ENCODE data around the gene HADHA.

HADHA gene

DNA sequence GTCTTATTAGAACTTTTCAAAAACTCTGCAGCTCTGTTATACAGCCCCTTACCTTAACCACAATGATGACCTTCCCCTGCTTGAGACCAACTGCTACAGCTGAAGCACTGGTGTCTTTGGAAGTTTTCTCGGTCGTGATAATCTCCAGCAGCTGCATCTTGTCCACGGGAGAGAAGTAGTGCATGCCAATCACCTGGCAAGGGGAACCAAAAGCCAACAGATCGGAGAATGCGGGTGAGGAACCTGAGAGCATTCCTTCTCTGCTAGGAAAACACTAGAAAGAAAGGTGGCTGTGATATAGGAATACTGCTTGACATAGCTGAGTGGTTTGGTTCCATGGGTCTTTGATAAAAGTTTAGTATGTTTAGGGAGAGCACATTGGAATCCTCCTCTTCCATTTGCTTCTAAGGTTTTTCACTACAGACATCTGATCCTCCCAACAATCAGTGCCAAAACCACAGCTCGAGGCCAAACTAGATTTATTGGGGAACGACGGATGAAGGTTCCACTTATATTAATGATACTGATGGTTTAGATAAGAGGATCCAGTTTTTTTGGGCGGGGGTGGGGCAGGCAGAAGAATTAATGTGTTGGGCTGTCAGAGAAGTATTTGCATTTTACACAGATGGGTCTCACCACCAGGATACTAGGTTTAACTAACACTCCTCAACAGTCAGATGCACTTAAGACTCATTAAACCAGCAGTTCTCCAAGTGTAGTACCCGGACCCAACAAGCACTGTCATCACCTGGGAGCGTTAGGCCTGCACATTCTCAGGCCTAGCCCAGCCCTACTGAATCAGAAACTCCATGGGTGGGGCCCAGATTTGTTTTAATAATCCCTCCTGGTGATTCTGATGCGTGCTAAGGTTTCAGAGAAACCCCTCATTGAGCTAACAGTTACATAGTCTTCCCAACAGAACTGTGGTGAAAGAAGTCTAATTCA, 49.1 kb downstream of the HADHA start:
- no peak for DNase-seq (ENCODE audit: low read depth in 2 of 3, low spot score in 2 of 3)

- no peak for DNase-seq (ENCODE audit: low read depth in 2 of 3, low spot score in 2 of 3)
Measured at GRCh38 chr2:26193578-26194231, 50.7 kb downstream of the HADHA start.

DNA sequence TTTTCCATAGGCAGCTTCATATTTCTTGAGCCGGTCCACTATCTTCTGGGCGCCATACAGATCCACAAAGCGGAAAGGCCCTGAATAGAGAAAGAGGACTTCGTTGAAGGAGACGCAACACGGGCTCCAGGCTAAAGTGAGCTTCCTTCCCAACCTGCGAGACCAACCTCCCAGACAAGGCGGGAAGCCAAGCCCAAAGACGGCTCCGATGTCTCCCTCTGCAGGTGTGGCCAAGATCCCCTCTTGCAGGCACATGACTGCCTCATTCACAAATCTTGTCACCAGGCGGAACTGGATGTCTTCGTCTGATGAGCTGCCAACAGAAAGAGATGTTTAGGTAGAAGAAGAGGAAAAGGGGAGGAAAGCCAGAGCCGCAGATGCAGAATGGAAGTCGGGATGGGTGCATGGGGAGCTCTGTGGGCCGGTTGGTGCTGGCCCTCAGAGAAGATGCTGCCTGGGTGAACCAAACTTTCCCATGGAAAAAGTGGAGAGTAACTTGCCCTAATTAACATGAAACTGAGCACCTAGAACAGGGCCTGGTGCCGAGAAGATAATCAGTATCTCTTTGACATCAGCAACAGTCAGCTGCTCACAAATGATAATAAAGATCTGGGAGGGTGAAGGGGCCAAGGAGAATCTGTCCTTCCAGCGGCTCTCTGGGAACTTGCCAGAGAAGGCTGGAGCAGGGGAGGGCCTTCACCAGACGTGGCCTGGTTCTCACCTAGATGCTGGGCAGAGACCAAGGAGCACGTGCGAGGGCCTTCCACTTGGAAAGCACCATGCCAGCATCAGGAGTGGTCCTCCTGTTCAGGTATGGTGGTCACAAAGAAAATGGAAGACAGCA, 52.9 kb downstream of the HADHA start:
- no peak for DNase-seq (ENCODE audit: low read depth in 2 of 3, low spot score in 2 of 3)

- no peak for DNase-seq (ENCODE audit: low read depth in 2 of 3, low spot score in 2 of 3)
Measured at GRCh38 chr2:26190369-26190768, 54.1 kb downstream of the HADHA start.

DNA sequence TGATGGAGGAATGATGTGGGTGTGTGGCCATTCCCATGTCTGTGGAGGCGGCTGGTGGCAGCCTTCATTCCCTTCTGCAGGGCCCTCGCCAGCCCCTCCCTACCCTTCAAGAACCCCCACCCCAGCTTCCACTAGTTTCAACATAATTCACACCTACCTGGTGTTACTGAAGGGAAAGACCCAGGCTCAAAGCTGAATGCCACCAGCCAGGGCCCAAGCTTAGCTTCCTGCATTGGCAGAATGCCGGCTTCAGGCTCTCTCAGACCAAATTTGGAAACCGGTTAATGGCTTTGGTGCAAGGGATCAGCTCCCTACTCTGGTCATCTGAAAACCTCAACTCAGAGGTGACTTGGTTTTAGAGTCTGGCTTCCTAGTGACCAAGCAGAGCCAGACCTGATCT, 54.7 kb downstream of the HADHA start:
- DNase-seq (ENCODE audit: low read depth in 2 of 3, low spot score in 2 of 3), result no peak

- DNase-seq (ENCODE audit: low read depth in 2 of 3, low spot score in 2 of 3), result no peak
Measured at GRCh38 chr2:26189123-26189522, 55.3 kb downstream of the HADHA start.

DNA sequence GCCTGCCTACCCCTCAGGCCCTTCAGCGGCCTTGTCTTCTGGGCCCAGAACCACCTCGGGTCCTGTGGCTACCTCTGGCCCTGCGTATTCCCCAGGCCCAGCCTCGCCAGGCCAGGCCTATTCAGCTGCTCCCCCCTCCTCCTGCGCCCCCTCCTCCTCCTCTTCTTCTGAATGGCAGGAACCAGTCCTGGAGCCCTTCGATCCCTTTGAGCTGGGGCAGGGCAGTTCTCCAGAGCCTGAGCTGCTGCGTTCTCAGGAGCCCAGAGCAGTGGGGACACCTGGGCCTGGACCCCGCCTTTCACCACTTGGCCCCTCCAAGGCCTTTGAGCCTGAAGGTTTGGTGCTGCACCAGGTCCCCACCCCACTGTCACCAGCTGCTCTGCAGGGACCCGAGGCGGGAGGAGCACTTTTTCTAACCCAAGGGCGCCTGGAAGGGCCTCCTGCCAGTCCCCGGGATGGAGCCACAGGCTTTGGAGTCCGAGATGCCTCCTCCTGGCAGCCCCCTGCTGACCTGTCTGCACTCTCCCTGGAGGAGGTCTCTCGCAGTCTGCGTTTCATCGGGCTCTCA, 56.8 kb downstream of the HADHA start:
- no peak for DNase-seq (ENCODE audit: low read depth in 2 of 3, low spot score in 2 of 3)

- DNase-seq (ENCODE audit: low read depth in 2 of 3, low spot score in 2 of 3), result no peak
Measured at GRCh38 chr2:26187114-26187513, 57.3 kb downstream of the HADHA start.

GRCh38 chr2:26185954-26186770, 58.3 kb downstream of the HADHA start:
- DNase-seq (ENCODE audit: low read depth in 2 of 3, low spot score in 2 of 3), result no peak

DNA sequence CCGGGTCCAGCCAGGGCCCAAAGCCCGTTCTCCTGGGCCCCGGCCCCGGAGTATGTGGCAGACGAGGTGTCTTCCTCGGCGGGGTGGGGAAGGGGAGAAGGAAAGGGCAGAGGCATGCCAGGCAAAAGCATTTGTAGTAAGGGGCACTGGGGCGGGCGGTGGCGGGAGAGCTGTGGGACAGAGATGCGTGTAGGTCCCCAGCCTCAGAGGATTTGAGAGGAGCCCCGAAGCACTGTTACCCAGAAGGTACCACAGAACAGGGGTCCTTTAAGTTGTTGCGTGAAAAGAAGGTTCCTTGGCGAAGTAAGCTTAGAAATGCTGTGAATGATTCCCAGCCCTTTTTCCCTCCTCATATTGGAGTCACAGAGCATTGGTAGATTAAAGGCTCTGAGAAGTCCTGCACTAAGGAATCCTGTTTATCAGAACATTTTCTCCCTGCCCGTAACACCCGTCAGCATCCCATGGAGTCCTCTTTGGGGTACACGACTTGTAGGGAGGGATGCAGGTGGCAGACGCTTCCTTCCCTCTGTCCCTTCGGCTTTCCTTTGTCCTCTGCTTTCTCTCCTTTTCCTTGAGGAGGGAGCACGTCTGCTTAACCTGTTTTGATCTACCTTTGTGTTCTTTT, 59.0 kb downstream of the HADHA start:
- DNase-seq (ENCODE audit: low read depth in 2 of 3, low spot score in 2 of 3), result no peak

DNA sequence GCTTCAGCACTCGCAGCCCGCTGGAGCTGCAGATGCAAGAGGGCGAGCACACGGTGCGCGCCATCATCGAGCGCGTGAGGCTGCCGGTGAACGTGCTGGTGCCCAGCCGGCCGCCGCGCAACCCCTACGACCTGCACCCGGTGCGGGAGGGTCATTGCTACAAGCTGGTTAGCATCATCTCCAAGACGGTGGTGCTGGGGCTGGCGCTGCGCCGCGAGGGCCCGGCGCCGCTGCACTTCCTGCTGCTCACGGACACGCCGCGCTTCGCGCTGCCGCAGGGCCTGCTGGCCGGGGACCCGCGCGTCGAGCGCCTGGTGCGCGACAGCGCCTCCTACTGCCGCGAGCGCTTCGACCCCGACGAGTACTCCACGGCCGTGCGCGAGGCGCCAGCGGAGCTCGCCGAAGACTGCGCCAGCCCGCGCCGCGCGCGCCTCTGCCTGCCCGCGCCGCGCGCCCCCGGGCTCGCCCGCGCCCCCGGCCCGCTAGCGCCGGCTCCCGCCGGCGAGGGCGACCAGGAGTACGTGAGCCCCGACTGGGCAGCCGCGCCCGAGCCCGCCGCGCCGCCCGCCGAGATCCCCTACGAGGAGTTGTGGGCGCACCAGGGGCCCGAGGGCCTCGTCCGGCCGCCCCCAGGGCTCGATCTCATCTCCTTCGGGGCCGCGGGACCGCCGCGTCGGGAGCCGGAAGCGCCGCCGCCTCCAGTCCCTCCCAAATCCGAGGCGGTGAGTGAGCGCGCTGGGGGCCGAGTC, 59.7 kb downstream of the HADHA start:
- DNase-seq (ENCODE audit: low read depth in 2 of 3, low spot score in 2 of 3), result peak; percentile 50 to 64 (median 58)

- DNase-seq (ENCODE audit: low read depth in 2 of 3, low spot score in 2 of 3), result no peak
Measured at GRCh38 chr2:26184121-26184520, 60.3 kb downstream of the HADHA start.

- no peak for DNase-seq (ENCODE audit: low read depth in 2 of 3, low spot score in 2 of 3)
Measured at GRCh38 chr2:26182887-26183630, 61.4 kb downstream of the HADHA start.

GRCh38 chr2:26182441-26182840, 62.0 kb downstream of the HADHA start:
- DNase-seq (ENCODE audit: low read depth in 2 of 3, low spot score in 2 of 3), result no peak

DNA sequence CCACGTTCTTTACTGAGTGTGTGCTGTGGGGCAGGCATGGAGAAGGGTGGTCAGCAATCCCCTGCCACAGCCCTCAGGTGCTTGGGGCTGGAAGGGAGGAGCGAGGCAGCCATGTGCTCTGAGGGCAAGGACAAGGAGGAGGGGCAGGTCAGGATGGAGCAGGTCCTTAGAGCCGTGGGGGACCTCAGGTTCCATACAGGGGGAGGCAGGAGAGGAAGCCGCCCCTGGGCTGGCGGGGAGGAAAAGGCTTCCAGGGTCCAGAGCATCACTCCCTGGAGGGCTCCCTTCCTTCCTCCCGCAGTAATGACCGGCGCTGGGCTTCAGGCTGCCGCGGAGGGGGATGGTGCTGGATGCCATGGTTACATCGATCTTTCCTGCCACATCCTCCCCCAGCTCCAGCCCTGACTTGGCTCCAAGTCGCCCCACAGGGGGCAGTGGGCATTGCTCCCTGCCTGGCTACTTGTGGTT, 65.0 kb downstream of the HADHA start:
- no peak for DNase-seq (ENCODE audit: low read depth in 2 of 3, low spot score in 2 of 3)

DNA sequence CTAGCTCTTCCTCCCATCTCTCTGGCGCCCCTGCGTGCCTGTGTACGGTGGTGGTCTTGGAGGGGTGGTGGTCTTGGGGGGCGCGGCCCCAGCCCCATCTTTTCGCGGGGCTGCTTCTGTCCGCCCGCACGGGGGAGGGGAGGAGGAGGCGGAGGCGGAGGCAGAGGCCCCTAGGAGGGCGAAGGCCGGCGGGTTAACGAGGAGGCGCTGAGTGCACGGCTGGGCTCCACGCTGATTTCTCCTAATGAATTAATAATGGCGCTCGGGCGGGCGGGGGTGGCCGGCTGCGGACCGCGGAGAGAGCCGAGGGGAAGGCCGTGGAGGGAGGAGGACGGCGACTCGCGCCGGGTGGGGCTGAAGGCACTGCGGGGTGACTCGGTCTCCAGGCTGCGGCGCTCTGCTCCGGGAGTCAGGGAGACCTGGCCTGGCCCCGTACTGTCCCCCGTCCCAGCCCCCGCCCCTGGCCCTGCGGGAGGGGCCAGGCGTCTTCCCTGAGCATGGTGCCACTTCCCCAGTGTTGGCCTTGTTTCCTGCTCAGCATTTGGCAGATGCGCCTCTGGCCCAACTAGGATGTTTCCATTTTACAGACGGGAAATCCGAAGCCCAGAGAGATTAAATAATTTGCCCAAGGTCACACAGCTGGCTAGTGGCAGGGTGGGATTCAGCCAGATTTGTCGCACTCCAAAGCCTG, 65.5 kb downstream of the HADHA start:
- DNase-seq (ENCODE audit: low read depth in 2 of 3, low spot score in 2 of 3), result no peak

GRCh38 chr2:26178246-26178645, 66.2 kb downstream of the HADHA start:
- no peak for DNase-seq (ENCODE audit: low read depth in 2 of 3, low spot score in 2 of 3)

GRCh38 chr2:26177122-26177521, 67.3 kb downstream of the HADHA start:
- no peak for DNase-seq (ENCODE audit: low read depth in 2 of 3, low spot score in 2 of 3)
